Measurements from ENCODE around the gene IQCK. TPM values are rescaled to one million over a fixed set of nuclear protein-coding genes. Genes with fewer than 3 reads are reported as not detected.

The IQCK gene
- total RNA-seq, 1 donor from 2014 or later, result 3.2 TPM

DNA sequence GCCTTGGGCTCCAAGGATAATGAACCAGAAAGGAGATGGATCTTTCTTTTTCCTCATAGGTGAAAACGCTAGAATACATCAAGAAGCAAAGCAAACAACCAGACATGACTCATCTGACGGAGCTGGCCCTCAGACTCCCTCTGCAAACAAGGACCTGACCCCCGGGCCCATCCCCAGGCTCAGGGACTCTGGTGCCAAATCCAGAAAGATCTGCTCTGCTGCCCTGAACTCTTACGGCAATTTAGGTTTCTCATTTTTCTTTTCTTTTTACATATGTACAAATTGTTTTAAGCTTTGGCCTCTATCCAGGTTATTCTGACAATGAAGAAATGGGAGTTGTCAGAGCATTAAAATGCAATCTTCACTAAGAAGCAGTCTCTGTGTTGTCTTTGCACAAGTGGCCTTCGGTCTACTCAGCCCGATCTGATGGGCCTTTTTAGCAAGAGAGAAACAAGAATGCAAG, 17.7 kb upstream of the IQCK start:
- H3K27ac Mint-ChIP-seq, result no peak overlapping the region
- CTCF ChIA-PET, result no interaction called here

DNA sequence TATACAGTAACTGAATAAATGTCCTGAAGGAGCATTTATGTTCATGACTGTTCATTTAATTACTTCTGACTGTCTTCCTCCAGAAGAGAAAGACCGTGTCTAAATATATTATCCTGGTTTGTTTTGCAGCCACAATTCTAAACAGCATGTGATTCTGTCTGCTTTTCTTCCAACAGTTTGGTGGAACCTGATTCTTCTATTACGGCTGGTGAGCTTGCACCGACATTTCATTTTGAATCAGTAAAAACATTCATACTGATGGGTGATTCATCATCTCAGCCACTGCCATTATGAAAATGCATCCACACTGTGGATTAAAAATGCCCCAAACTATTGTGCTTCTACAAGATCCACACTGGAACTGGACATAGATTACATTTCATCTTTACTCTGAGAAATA, 17.0 kb upstream of the IQCK start:
- intact Hi-C loops (cut with micrococcal nuclease), result no loop called here
- TF ChIP-seq, protein P1, sequence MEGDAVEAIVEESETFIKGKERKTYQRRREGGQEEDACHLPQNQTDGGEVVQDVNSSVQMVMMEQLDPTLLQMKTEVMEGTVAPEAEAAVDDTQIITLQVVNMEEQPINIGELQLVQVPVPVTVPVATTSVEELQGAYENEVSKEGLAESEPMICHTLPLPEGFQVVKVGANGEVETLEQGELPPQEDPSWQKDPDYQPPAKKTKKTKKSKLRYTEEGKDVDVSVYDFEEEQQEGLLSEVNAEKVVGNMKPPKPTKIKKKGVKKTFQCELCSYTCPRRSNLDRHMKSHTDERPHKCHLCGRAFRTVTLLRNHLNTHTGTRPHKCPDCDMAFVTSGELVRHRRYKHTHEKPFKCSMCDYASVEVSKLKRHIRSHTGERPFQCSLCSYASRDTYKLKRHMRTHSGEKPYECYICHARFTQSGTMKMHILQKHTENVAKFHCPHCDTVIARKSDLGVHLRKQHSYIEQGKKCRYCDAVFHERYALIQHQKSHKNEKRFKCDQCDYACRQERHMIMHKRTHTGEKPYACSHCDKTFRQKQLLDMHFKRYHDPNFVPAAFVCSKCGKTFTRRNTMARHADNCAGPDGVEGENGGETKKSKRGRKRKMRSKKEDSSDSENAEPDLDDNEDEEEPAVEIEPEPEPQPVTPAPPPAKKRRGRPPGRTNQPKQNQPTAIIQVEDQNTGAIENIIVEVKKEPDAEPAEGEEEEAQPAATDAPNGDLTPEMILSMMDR (IDR thresholded peaks at IDR 0.05), result no peak
- no peaks in the 10 kb centered on the region for H3K9me3 Mint-ChIP-seq
- ATAC-seq (ENCODE audit: low read depth) (no peak), DNase-seq (no peak)
- POLR2A ChIA-PET, result no interaction called here
- H3K36me3 Mint-ChIP-seq (ENCODE audit: low read depth), result peaks cover 91% of the 10 kb centered on the region
- H3K27ac Mint-ChIP-seq, result no peak overlapping the region
- no peaks in the 10 kb centered on the region for H3K27me3 Mint-ChIP-seq
- CTCF ChIA-PET, result no interaction called here
- no peak overlapping the region for H3K4me3 Mint-ChIP-seq
- H3K4me1 Mint-ChIP-seq, result no peaks in the 10 kb centered on the region

More for the DNA sequence above, 17.7 kb upstream of the IQCK start:
- ATAC-seq (ENCODE audit: low read depth), result no peak
- H3K27me3 Mint-ChIP-seq, result no peaks in the 10 kb centered on the region
- no peaks in the 10 kb centered on the region for H3K4me1 Mint-ChIP-seq
- intact Hi-C loops (cut with micrococcal nuclease), result no loop called here
- H3K36me3 Mint-ChIP-seq (ENCODE audit: low read depth), result peaks cover 84% of the 10 kb centered on the region
- TF ChIP-seq, protein P1 (IDR thresholded peaks at IDR 0.05), result no peak
- no peak overlapping the region for H3K4me3 Mint-ChIP-seq
- POLR2A ChIA-PET, result no interaction called here
- no peaks in the 10 kb centered on the region for H3K9me3 Mint-ChIP-seq
- no peak for DNase-seq

DNA sequence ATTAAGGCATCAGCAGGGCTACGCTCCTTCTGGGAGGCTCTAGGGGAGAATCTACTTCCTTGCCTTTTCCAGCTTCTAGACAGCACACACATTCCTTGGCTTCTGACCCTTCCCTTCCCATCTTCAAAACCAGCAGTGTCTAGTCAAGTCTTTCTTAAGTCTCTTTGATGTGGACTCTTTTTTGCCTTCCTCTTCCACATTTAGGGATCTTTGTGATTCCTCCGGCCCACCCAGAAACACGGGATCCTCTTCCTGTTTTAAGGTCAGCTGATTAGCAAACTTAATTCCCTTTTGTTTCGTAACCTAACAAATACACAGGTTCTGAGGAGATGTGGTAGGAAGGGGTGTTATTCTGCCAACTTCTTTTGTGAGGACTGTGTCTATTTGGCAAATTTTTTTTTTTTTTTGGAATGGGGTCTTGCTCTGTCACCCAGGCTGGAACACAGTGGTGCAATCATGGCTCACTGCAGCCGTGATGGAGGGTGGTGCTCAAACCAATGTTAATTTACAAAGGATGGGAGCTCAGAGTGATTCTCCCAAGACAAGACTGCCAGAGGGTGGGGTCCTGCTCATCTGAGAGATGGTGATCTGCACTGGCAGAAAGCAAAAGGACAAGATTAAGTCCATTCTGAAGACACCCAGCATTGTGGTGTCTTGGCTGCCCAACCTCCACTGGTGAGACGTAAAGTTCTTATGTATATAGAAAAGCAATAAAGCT, 14.7 kb upstream of the IQCK start:
- H3K9me3 Mint-ChIP-seq, result no peaks in the 10 kb centered on the region
- ChIA-PET CTCF (no interaction called here), POLR2A (no interaction called here)
- peaks cover 87% of the 10 kb centered on the region for H3K36me3 Mint-ChIP-seq (ENCODE audit: low read depth)
- H3K27me3 Mint-ChIP-seq, result no peaks in the 10 kb centered on the region
- no peak for ATAC-seq (ENCODE audit: low read depth)
- no peaks in the 10 kb centered on the region for H3K4me1 Mint-ChIP-seq
- no peak for DNase-seq
- H3K27ac Mint-ChIP-seq, result no peak overlapping the region
- intact Hi-C loops (cut with micrococcal nuclease), result no loop called here
- no peak overlapping the region for H3K4me3 Mint-ChIP-seq
- TF ChIP-seq, protein P1 (IDR thresholded peaks at IDR 0.05), result no peak

DNA sequence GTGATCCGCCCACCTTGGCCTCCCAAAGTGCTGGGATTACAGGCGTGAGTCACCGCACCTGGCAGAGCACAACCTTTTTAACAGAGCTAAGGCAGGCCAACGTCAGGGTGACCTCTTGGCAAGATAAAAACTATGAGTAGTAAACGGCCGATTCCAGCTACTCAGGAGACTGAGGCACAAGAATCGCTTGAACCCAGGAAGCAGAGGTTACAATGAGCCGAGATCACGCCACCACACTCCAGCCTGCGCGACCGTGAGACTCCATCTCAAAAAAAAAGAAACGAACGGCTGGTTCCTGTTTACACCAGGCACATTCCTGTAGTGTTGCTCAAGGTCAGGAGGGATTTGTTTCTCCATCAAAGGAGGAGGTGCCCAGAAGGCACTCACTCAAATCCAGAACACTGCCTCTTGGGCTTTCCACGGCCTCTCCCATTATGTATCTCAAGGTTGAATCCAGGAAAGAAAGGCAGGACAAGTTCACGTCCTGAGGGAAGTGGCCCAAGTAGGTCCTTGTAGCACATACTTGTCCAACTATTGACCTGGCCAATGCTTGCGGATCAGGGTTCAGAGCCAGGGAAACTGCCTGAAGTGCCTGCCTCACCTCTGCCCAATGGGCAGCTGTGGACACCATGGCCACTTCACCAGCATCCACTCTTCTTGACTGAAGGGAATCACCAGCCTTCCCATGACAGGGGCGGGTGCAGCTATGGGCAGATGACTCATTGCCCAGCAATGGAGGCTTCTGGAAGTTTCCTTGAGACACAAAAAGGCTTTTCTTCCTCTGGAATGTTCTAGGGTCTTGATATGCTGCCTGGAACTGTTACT, 13.5 kb upstream of the IQCK start:
- no peak for DNase-seq
- CTCF ChIA-PET, result no interaction called here
- no peak overlapping the region for H3K27ac Mint-ChIP-seq
- no peak overlapping the region for H3K4me3 Mint-ChIP-seq
- intact Hi-C loops (cut with micrococcal nuclease), result no loop called here
- ATAC-seq (ENCODE audit: low read depth), result no peak
- POLR2A ChIA-PET, result no interaction called here
- H3K36me3 Mint-ChIP-seq (ENCODE audit: low read depth), result peaks cover 88% of the 10 kb centered on the region
- H3K4me1 Mint-ChIP-seq, result no peaks in the 10 kb centered on the region
- H3K27me3 Mint-ChIP-seq, result no peaks in the 10 kb centered on the region
- H3K9me3 Mint-ChIP-seq, result no peaks in the 10 kb centered on the region
- TF ChIP-seq, protein P1 (IDR thresholded peaks at IDR 0.05), result no peak

DNA sequence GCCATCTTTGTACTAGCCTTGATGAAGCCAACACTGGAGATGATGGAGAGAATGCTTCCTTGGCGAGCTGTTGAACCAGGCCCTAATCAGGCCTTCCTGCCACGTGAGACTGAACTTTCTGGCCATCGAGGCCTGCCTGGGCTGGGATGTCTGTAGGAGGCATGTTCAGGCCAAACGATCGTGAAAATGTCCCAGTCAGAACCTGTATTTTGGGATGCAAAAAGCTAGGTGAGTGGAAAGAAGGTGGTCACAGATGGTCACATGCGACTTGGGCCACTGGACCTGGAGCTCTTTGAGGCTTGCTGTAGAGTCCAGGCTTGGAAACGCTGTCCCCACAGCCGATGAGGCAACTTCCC, 12.9 kb upstream of the IQCK start:
- POLR2A ChIA-PET, result interaction anchor here (0.5 kb wide), 1 partner anchor 30 kb away, joined by 3 read pairs; no protein-coding TSS in a partner anchor
- Mint-ChIP-seq H3K36me3 (ENCODE audit: low read depth) (peaks cover 88% of the 10 kb centered on the region), H3K4me1 (no peaks in the 10 kb centered on the region), H3K4me3 (no peak overlapping the region), H3K9me3 (no peaks in the 10 kb centered on the region), H3K27me3 (no peaks in the 10 kb centered on the region), H3K27ac (no peak overlapping the region)
- DNase-seq, result no peak
- no peak for ATAC-seq (ENCODE audit: low read depth)
- CTCF ChIA-PET, result no interaction called here
- TF ChIP-seq, protein P1 (IDR thresholded peaks at IDR 0.05), result no peak
- intact Hi-C loops (cut with micrococcal nuclease), result no loop called here
